Measurements from ENCODE around the gene CCT6B.
A peak's percentile ranks its signal among the peaks of the same experiment; 100 is the strongest.

DNA sequence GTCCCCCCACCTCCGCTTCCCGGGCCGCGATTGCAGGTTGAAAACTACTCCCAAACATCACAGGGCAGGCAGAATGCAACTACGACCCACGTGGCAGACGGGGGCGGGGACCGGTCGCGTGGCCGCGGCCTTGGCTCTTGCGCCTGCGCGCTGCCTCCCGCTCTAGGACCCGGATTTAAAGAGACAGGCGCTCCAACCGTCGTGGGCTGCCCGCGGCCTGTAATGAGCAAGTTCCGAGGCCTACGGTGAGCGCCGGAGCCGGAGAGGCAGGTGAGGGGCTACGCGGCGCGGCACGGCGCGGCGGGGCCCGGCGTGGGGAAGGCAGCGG is 19.1 kb upstream of the CCT6B start, which contains the start of gene LIG3:
- peak; percentile 62 for TF ChIP-seq POLR2AphosphoS5 (IDR thresholded peaks at IDR 0.05; ENCODE audit: low read depth, low read length)
- TF ChIP-seq, protein P1, sequence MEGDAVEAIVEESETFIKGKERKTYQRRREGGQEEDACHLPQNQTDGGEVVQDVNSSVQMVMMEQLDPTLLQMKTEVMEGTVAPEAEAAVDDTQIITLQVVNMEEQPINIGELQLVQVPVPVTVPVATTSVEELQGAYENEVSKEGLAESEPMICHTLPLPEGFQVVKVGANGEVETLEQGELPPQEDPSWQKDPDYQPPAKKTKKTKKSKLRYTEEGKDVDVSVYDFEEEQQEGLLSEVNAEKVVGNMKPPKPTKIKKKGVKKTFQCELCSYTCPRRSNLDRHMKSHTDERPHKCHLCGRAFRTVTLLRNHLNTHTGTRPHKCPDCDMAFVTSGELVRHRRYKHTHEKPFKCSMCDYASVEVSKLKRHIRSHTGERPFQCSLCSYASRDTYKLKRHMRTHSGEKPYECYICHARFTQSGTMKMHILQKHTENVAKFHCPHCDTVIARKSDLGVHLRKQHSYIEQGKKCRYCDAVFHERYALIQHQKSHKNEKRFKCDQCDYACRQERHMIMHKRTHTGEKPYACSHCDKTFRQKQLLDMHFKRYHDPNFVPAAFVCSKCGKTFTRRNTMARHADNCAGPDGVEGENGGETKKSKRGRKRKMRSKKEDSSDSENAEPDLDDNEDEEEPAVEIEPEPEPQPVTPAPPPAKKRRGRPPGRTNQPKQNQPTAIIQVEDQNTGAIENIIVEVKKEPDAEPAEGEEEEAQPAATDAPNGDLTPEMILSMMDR (IDR thresholded peaks at IDR 0.05 in 2 of 3, conservative IDR thresholded peaks at IDR 0.05 in 1 of 3; ENCODE audit: borderline replicate concordance in 1 of 3, insufficient read depth in 1 of 3, low read depth in 2 of 3, low read length in 2 of 3), result no peak
- TF ChIP-seq EZH2 (IDR thresholded peaks at IDR 0.05), result no peak
- TF ChIP-seq SRF (IDR thresholded peaks at IDR 0.05; ENCODE audit: low read depth), result no peak
- TF ChIP-seq, protein P2, sequence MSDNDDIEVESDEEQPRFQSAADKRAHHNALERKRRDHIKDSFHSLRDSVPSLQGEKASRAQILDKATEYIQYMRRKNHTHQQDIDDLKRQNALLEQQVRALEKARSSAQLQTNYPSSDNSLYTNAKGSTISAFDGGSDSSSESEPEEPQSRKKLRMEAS (IDR thresholded peaks at IDR 0.05), result peak; percentile 99
- TF ChIP-seq SP1 (IDR thresholded peaks at IDR 0.05; ENCODE audit: low read depth), result no peak
- TF ChIP-seq RAD21 (IDR thresholded peaks at IDR 0.05; ENCODE audit: low read depth), result no peak
